Endothelial cell of umbilical vein (primary cell): ENCODE data around the gene MAGIX. TPM values are rescaled to one million over a fixed set of nuclear protein-coding genes. Genes with fewer than 3 reads are reported as not detected.

Experiments
- BruUV-seq: library from RNA; stranded (reverse); fragments of 400-500 nt; replicated peaks from 2 replicates; lab custom pipeline; 2021; lab: Mats Ljungman, UMichigan
- CTCF ChIA-PET: fragments of 300-600, 350-600 bp; sonication (Branson Sonifier 250); formaldehyde crosslinking; loops from one replicate; lab custom pipeline; 2021; ENCODE audit warnings: antibody characterized with exemption, inconsistent platforms; lab: Charles Lee
- POLR2A ChIA-PET: fragments of 300-600, 350-600 bp; sonication (Branson Sonifier 250); formaldehyde crosslinking; loops from one replicate; lab custom pipeline; 2021; ENCODE audit warnings: antibody characterized with exemption, inconsistent platforms; lab: Charles Lee
- DNase-seq: peaks from one replicate; pipeline ENCODE4 v3.0.0-alpha.2; 2011; ENCODE audit warnings: low read depth, low spot score
- FAIRE-seq: peaks from 2 replicates; lab custom pipeline; 2011; peaks lifted over from hg19 to GRCh38; lab: Jason Lieb, UNC
- H2AFZ ChIP-seq: 2 replicates; pipeline ENCODE4 v1.6.0; 2012; ENCODE audit warnings: low read depth, low read length, control low read depth, inconsistent platforms
- H3K27ac ChIP-seq: 2 replicates; pipeline ENCODE4 v1.5.1; 2011; ENCODE audit warnings: low read depth, mild to moderate bottlenecking, control low read depth, low read length, moderate library complexity; ENCODE audit not compliant: insufficient read depth
- H3K27me3 ChIP-seq, 2 experiments: 2 replicates each; pipeline versions ENCODE4 v1.6.0 to v1.6.1; 2011; ENCODE audit warnings: low read length in 2 of 2, mixed read lengths in 1 of 2; ENCODE audit not compliant: control insufficient read depth in 2 of 2, insufficient read depth in 2 of 2
- H3K36me3 ChIP-seq, 2 experiments: 2 replicates in 1 of 2; 3 replicates in 1 of 2; pipeline ENCODE4 v1.5.1; 2011; ENCODE audit warnings: low read length in 2 of 2, mild to moderate bottlenecking in 1 of 2, moderate library complexity in 1 of 2; ENCODE audit not compliant: control insufficient read depth in 2 of 2, insufficient read depth in 2 of 2; ENCODE audit errors: extremely low read depth in 1 of 2
- H3K4me1 ChIP-seq: 3 replicates; pipeline ENCODE4 v1.5.1; 2011; ENCODE audit warnings: mild to moderate bottlenecking, low read length; ENCODE audit not compliant: control insufficient read depth, insufficient read depth; ENCODE audit errors: extremely low read depth
- H3K4me2 ChIP-seq: 2 replicates; pipeline ENCODE4 v1.6.1; 2011; ENCODE audit warnings: low read length, control low read depth, mixed read lengths; ENCODE audit not compliant: insufficient read depth
- H3K4me3 ChIP-seq, 3 experiments: fragments of 200-600 bp in 1 of 3; sonication (generic), shearing (Covaris generic) in 1 of 3; replicated peaks in 1 of 3; 2 replicates each; pipeline ENCODE4 v1.5.1; 2011 to 2016; ENCODE audit warnings: control low read depth in 3 of 3, low read length in 3 of 3, mild to moderate bottlenecking in 2 of 3, inconsistent platforms in 1 of 3, low read depth in 1 of 3, moderate library complexity in 1 of 3; ENCODE audit not compliant: insufficient read depth in 1 of 3
- H3K79me2 ChIP-seq: 2 replicates; pipeline ENCODE4 v1.6.0; 2012; ENCODE audit warnings: low read length, inconsistent platforms; ENCODE audit not compliant: control insufficient read depth, insufficient read depth
- H3K9ac ChIP-seq: replicated peaks from 2 replicates; pipeline ENCODE3; 2011; ENCODE audit warnings: low read length, control low read depth; ENCODE audit not compliant: insufficient read depth; ENCODE audit errors: extremely low read depth
- H3K9me1 ChIP-seq: replicated peaks from 3 replicates; pipeline ENCODE4 v1.6.0; 2011; ENCODE audit warnings: mild to moderate bottlenecking, low read length; ENCODE audit not compliant: control insufficient read depth, insufficient read depth; ENCODE audit errors: extremely low read depth
- H3K9me3 ChIP-seq: replicated peaks from 2 replicates; pipeline ENCODE4 v1.5.1; 2012; ENCODE audit warnings: low read length, inconsistent platforms; ENCODE audit not compliant: control insufficient read depth, insufficient read depth
- H4K20me1 ChIP-seq: replicated peaks from 2 replicates; pipeline ENCODE3; 2011; ENCODE audit warnings: mild to moderate bottlenecking, low read length; ENCODE audit not compliant: control insufficient read depth, insufficient read depth; ENCODE audit errors: extremely low read depth
- EZH2 ChIP-seq: IDR thresholded peaks from 2 replicates; pipeline ENCODE4 v1.6.1; 2012; ENCODE audit warnings: borderline replicate concordance, low read depth, mild to moderate bottlenecking, moderate library complexity, low read length, inconsistent platforms; ENCODE audit not compliant: severe bottlenecking
- FOS ChIP-seq: IDR thresholded peaks from 2 replicates; pipeline ENCODE4 v1.6.1; 2011; ENCODE audit warnings: mild to moderate bottlenecking, low read length, moderate library complexity, borderline replicate concordance; ENCODE audit not compliant: insufficient read depth
- GATA2 ChIP-seq: IDR thresholded peaks from 2 replicates; pipeline ENCODE4 v1.7.0; 2011; ENCODE audit warnings: low read depth, mild to moderate bottlenecking, moderate library complexity, mixed read lengths, low read length; ENCODE audit not compliant: insufficient read length, insufficient read depth
- JUN ChIP-seq: IDR thresholded peaks from 2 replicates; pipeline ENCODE4 v1.6.1; 2011; ENCODE audit warnings: borderline replicate concordance, low read depth; ENCODE audit not compliant: insufficient read length, insufficient read depth
- MYC ChIP-seq: IDR thresholded peaks from one replicate; pipeline ENCODE4 v1.6.1; 2011; ENCODE audit warnings: mild to moderate bottlenecking, low read depth, low read length
- POLR2A ChIP-seq: IDR thresholded peaks from 2 replicates; pipeline ENCODE4 v1.6.1; 2012; ENCODE audit warnings: low read depth, mild to moderate bottlenecking, control low read depth, low read length
- POLR2AphosphoS5 ChIP-seq: IDR thresholded peaks from 2 replicates; pipeline ENCODE4 v1.6.1; 2012; ENCODE audit warnings: low read depth, mild to moderate bottlenecking, control low read depth, low read length, moderate library complexity; ENCODE audit not compliant: insufficient read depth
- dilution Hi-C: fragments of 300-500 bp; cut with MboI; formaldehyde crosslinking; loops from one replicate; pipeline ENCODE4 v1.15.0; 2019; ENCODE audit warnings: low sequenced_read_pairs; ENCODE audit not compliant: extremely low pct_ligation_motif_present
- intact Hi-C: fragments of 100-400 bp; cut with micrococcal nuclease; formaldehyde crosslinking; loops from one replicate; pipeline ENCODE4 v1.10.0; 2022
- polyA plus RNA-seq, 4 experiments: library from polyadenylated mRNA; depleted of rRNA in 3 of 4; stranded (reverse) in 3 of 4; unstranded in 1 of 4; fragments of >200 nt; gene quantifications; 2 replicates each; pipeline versions ENCODE4 v1.2.1 to v1.2.3, GENCODE V29; 2011 to 2012; ENCODE audit warnings: missing spikeins in 1 of 4
- total RNA-seq: library from RNA; stranded (reverse); gene quantifications from 2 replicates; pipeline ENCODE4 v1.2.3, GENCODE V29; 2021
- TF ChIP-seq, protein P1 (sequence below), 2 donors: IDR thresholded peaks; 1 replicate in 1 of 2; 2 replicates in 1 of 2; pipeline ENCODE4 v1.5.1; 2011; ENCODE audit warnings: low read length in 2 of 2, mild to moderate bottlenecking in 2 of 2, moderate library complexity in 2 of 2, control low read depth in 1 of 2, inconsistent platforms in 1 of 2, low read depth in 1 of 2; ENCODE audit not compliant: insufficient read depth in 1 of 2; ENCODE audit errors: extremely low read depth in 1 of 2
- TF ChIP-seq, protein P2 (sequence below): IDR thresholded peaks from 2 replicates; pipeline ENCODE4 v1.6.1; 2011; ENCODE audit not compliant: insufficient read depth, insufficient read length

Gene MAGIX
- total and polyA plus RNA-seq, 2 donors (not counting 3 experiments of a cell fraction or from before 2014, with no cell fraction given): 0.77 to 0.88 TPM

DNA sequence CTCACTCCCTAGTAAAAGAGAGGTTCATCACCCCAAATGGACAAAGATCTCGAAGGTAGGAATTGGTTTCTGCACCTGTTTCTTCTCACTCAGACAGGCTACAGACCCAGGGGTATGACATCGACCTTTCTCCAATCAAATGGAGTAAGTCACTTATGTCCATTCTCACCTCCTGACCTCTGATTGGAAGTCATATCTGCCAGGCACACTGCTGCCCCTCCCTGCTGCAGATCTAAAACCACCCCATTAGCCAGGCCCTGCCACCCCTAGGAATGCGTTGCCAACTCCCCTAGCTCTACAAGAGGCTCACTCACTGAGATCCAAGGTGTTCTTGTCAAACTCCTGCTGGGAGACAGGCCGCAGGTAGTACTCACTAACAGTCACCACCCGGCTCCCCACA, 45.8 kb upstream of the MAGIX start:
- Histone ChIP-seq H3K9me3 (no peaks in the 10 kb centered on the region), H3K4me1 (no peaks in the 10 kb centered on the region), H3K27ac (no peak overlapping the region), H3K36me3 (peaks cover 0 to 28% of the 10 kb centered on the region in 2 experiments), H3K9ac (no peak overlapping the region), H3K4me3 (no peak overlapping the region), H3K9me1 (no peaks in the 10 kb centered on the region), H2AFZ (no peak overlapping the region), H3K79me2 (peaks cover 2% of the 10 kb centered on the region), H3K27me3 (no peaks in the 10 kb centered on the region), H3K4me2 (no peak overlapping the region), H4K20me1 (no peaks in the 10 kb centered on the region)
- POLR2A ChIA-PET: no interaction called here
- CTCF ChIA-PET: no interaction called here
- FAIRE-seq (no peak), DNase-seq (no peak)
- TF ChIP-seq GATA2 (no peak), JUN (no peak), MYC (no peak), FOS (no peak), EZH2 (no peak), POLR2AphosphoS5 (no peak), POLR2A (no peak)
- TF ChIP-seq, protein P1, sequence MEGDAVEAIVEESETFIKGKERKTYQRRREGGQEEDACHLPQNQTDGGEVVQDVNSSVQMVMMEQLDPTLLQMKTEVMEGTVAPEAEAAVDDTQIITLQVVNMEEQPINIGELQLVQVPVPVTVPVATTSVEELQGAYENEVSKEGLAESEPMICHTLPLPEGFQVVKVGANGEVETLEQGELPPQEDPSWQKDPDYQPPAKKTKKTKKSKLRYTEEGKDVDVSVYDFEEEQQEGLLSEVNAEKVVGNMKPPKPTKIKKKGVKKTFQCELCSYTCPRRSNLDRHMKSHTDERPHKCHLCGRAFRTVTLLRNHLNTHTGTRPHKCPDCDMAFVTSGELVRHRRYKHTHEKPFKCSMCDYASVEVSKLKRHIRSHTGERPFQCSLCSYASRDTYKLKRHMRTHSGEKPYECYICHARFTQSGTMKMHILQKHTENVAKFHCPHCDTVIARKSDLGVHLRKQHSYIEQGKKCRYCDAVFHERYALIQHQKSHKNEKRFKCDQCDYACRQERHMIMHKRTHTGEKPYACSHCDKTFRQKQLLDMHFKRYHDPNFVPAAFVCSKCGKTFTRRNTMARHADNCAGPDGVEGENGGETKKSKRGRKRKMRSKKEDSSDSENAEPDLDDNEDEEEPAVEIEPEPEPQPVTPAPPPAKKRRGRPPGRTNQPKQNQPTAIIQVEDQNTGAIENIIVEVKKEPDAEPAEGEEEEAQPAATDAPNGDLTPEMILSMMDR (IDR thresholded peaks at IDR 0.05; ENCODE audit: extremely low read depth in 1 of 2, insufficient read depth in 1 of 2, low read depth in 1 of 2, low read length in 2 of 2): no peak
- TF ChIP-seq, protein P2, sequence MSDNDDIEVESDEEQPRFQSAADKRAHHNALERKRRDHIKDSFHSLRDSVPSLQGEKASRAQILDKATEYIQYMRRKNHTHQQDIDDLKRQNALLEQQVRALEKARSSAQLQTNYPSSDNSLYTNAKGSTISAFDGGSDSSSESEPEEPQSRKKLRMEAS: no peak
- no TSS peak for BruUV-seq
- intact Hi-C loops: no loop called here
- dilution Hi-C loops: no loop called here
